HL-60 (cell line): Measurements from ENCODE around the gene LRRC17.

Experiments used
- DNase-seq, 2 experiments: peaks; one replicate each; pipeline ENCODE4 v3.0.0-alpha.2; 2010 to 2020; ENCODE audit warnings: low read depth in 1 of 2, low spot score in 1 of 2
- H3K27ac ChIP-seq: fragments of 250-450 bp; sonication (Bioruptor Pico); replicated peaks from 2 replicates; pipeline ENCODE4 v1.5.1; 2020; ENCODE audit warnings: mild to moderate bottlenecking, moderate library complexity
- H3K27me3 ChIP-seq: fragments of 250-450 bp; sonication (Bioruptor Pico); 2 replicates; pipeline ENCODE4 v1.5.1; 2021; ENCODE audit warnings: mild to moderate bottlenecking, moderate library complexity; ENCODE audit not compliant: insufficient read depth, poor library complexity, severe bottlenecking
- H3K4me3 ChIP-seq: replicated peaks from 2 replicates; pipeline ENCODE4 v1.5.1; 2011; ENCODE audit warnings: mild to moderate bottlenecking, control low read depth, low read length; ENCODE audit not compliant: insufficient read depth
- GABPA ChIP-seq: IDR thresholded peaks from 2 replicates; pipeline ENCODE4 v1.6.1; 2012; ENCODE audit warnings: low read depth
- POLR2AphosphoS5 ChIP-seq: IDR thresholded peaks from 2 replicates; pipeline ENCODE4 v1.6.1; 2012; ENCODE audit warnings: low read depth
- REST ChIP-seq: IDR thresholded peaks from 2 replicates; pipeline ENCODE4 v1.6.1; 2012; ENCODE audit warnings: low read depth; ENCODE audit not compliant: insufficient replicate concordance
- SPI1 ChIP-seq: IDR thresholded peaks from 2 replicates; pipeline ENCODE4 v1.6.1; 2012; ENCODE audit warnings: low read depth, mild to moderate bottlenecking, borderline replicate concordance
- TF ChIP-seq, protein P1 (sequence below): IDR thresholded peaks from one replicate; pipeline ENCODE4 v1.5.1; 2011; ENCODE audit warnings: low read length, control low read depth, inconsistent platforms; ENCODE audit not compliant: insufficient read depth

The LRRC17 gene

DNA sequence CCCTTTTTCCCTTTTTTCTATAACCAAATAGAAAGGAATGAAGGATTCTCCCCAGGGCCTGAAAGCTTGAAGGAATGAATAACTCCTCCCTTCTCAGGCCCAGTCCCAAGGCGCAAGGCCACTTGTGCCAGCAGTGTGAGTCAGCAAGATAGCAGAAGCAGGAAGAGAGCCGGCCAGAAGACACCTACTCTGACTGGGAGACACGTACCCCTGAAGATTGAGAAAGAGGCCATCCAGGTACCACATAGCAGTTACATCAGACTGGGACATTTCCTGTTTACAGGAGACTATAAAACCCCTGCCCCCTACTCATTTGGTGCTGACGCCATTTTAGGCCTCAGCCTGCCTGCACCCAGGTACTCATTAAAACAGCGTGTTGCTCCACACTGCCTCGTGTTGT is 65.5 kb downstream of the LRRC17 start:
- Histone ChIP-seq H3K27ac (peak overlapping the region; percentile 46), H3K4me3 (no peak overlapping the region), H3K27me3 (no peaks in the 10 kb centered on the region)
- DNase-seq, result peak; percentile 32 to 85
- TF ChIP-seq SPI1 (no peak), POLR2AphosphoS5 (no peak), REST (no peak), GABPA (no peak)
- TF ChIP-seq, protein P1, sequence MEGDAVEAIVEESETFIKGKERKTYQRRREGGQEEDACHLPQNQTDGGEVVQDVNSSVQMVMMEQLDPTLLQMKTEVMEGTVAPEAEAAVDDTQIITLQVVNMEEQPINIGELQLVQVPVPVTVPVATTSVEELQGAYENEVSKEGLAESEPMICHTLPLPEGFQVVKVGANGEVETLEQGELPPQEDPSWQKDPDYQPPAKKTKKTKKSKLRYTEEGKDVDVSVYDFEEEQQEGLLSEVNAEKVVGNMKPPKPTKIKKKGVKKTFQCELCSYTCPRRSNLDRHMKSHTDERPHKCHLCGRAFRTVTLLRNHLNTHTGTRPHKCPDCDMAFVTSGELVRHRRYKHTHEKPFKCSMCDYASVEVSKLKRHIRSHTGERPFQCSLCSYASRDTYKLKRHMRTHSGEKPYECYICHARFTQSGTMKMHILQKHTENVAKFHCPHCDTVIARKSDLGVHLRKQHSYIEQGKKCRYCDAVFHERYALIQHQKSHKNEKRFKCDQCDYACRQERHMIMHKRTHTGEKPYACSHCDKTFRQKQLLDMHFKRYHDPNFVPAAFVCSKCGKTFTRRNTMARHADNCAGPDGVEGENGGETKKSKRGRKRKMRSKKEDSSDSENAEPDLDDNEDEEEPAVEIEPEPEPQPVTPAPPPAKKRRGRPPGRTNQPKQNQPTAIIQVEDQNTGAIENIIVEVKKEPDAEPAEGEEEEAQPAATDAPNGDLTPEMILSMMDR, result no peak

GRCh38 chr7:102979670-102980069 is 66.9 kb downstream of the LRRC17 start:
- TF ChIP-seq, protein P1, result no peak
- TF ChIP-seq GABPA, result no peak
- TF ChIP-seq REST, result no peak
- no peak for TF ChIP-seq SPI1
- TF ChIP-seq POLR2AphosphoS5, result no peak
- Histone ChIP-seq H3K4me3 (no peak overlapping the region), H3K27me3 (no peaks in the 10 kb centered on the region), H3K27ac (no peak overlapping the region)
- no peak for DNase-seq

- no peak for DNase-seq
- no peaks in the 10 kb centered on the region for H3K27me3 ChIP-seq
- TF ChIP-seq GABPA (no peak), POLR2AphosphoS5 (no peak), REST (no peak), SPI1 (no peak)
- TF ChIP-seq, protein P1, result no peak
- H3K27ac ChIP-seq, result no peak overlapping the region
- no peak overlapping the region for H3K4me3 ChIP-seq
These were observed 68.7 kb downstream of the LRRC17 start for GRCh38 chr7:102981451-102981850.
